Activated CD4-positive, alpha-beta memory T cell treated with anti-CD3 and anti-CD28 coated beads, Interleukin-2, amount 10 ng/mL, durations not matched to agents 7 days and 5 days (primary cell): ENCODE data around the gene NR1D2. TPM values are rescaled to one million over a fixed set of nuclear protein-coding genes. Genes with fewer than 3 reads are reported as not detected.
"Not testable (repeated sequence)": the region's sequence is repeated elsewhere in the genome, so short reads cannot be mapped to it uniquely, and the experiment has no call there.

Experiments
- CTCF ChIA-PET: fragments of 350-600 bp; sonication (Branson Sonifier 250); formaldehyde crosslinking; loops from one replicate; lab custom pipeline; 2021; ENCODE audit warnings: antibody characterized with exemption, inconsistent platforms; lab: Charles Lee
- POLR2A ChIA-PET: fragments of 350-600 bp; sonication (Branson Sonifier 250); formaldehyde crosslinking; loops from one replicate; lab custom pipeline; 2021; ENCODE audit warnings: antibody characterized with exemption; lab: Charles Lee
- DNase-seq: peaks from one replicate; pipeline ENCODE4 v3.0.0-alpha.2; 2020
- H3K27ac Mint-ChIP-seq: one replicate; pipeline ENCODE4 v1.8.0; 2021; ENCODE audit warnings: mild to moderate bottlenecking, mixed read lengths
- H3K27me3 Mint-ChIP-seq: one replicate; pipeline ENCODE4 v1.8.0; 2021; ENCODE audit warnings: mixed read lengths
- H3K36me3 Mint-ChIP-seq: one replicate; pipeline ENCODE4 v1.8.0; 2021; ENCODE audit warnings: low read depth, mixed read lengths
- H3K4me1 Mint-ChIP-seq: one replicate; pipeline ENCODE4 v1.8.0; 2021; ENCODE audit warnings: mixed read lengths
- H3K4me3 Mint-ChIP-seq: one replicate; pipeline ENCODE4 v1.8.0; 2021; ENCODE audit warnings: mild to moderate bottlenecking, mixed read lengths
- H3K9me3 Mint-ChIP-seq: one replicate; pipeline ENCODE4 v1.8.0; 2021; ENCODE audit warnings: mixed read lengths
- total RNA-seq, 2 experiments: library from RNA; stranded (reverse); gene quantifications; one replicate each; pipeline ENCODE4 v1.2.3, GENCODE V29; 2021

NR1D2 gene
- total RNA-seq, 2 experiments from 2014 or later = 6.2 to 8.2 TPM

DNA sequence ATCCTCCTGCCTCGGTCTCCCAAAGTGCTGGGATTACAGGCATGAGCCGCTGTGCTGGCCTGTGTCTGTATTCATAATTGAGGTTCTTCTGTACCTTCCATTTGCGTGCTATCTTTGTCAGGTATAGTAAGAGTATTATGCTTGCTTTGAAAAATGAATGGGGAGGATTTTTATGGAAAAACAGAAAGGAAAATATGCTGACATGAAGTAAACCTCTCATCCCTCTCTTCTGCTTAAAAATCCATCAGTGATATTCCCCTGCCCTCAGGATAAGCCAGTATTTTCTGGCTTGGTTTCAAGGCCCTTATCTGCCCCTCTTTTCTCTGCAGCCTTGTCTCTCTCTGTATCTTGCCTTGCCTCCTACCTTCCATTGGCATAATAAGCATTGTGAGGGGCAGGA, 80.7 kb downstream of the NR1D2 start:
- no peak overlapping the region for H3K4me3 Mint-ChIP-seq
- no peaks in the 10 kb centered on the region for H3K36me3 Mint-ChIP-seq
- ChIA-PET POLR2A (no interaction called here), CTCF (no interaction called here)
- peaks cover 3% of the 10 kb centered on the region for H3K27me3 Mint-ChIP-seq
- H3K9me3 Mint-ChIP-seq = no peaks in the 10 kb centered on the region
- DNase-seq = no peak
- H3K27ac Mint-ChIP-seq = no peak overlapping the region
- H3K4me1 Mint-ChIP-seq = no peaks in the 10 kb centered on the region

DNA sequence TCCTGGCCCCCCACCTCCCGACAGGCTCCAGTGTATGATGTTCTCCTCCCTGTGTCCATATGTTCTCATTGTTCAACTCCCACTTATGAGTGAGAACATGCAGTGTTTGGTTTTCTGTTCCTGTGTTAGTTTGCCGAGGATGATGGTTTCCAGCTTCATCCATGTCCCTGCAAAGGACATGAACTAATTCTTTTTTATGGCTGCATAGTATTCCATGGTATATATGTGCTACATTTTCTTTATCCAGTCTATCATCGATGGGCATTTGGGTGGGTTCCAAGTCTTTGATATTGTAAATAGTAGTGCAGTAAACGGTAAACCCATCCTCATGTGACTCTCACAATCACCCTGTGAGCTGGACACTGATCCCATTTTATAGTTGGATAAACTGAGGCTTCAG, 81.6 kb downstream of the NR1D2 start:
- CTCF ChIA-PET, H3K9me3 Mint-ChIP-seq, H3K27me3 Mint-ChIP-seq: not testable (repeated sequence)

DNA sequence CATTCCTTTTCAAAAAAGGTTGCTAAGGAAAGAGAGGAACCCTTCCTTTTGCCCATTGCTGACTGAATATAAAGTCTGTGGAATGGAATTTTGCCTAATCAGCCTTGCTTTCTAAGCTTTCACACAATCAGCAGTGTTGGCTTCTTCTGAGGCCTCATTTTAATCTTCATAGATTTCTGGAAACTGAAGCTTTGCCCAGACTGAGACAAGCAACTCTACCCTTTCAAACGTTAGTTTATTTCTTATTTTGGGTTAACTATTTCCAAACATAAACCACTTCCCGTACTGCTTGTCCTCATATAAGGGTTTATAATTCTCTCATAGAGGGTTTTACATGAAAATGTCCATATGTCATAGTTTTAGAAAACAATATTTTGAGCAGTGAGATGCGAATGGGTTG, 82.9 kb downstream of the NR1D2 start:
- Mint-ChIP-seq H3K36me3 (no peaks in the 10 kb centered on the region), H3K4me1 (no peaks in the 10 kb centered on the region), H3K27ac (no peak overlapping the region), H3K9me3 (no peaks in the 10 kb centered on the region), H3K4me3 (no peak overlapping the region), H3K27me3 (peaks cover 3% of the 10 kb centered on the region)
- DNase-seq = no peak
- POLR2A ChIA-PET = no interaction called here
- CTCF ChIA-PET = no interaction called here

More for the DNA sequence above, 81.6 kb downstream of the NR1D2 start:
- H3K36me3 Mint-ChIP-seq, H3K4me3 Mint-ChIP-seq, POLR2A ChIA-PET, DNase-seq, H3K4me1 Mint-ChIP-seq, H3K27ac Mint-ChIP-seq: not testable (repeated sequence)

Other genes with a start within 250 kb of the NR1D2 start
- 10 to 100 TPM; 64.0 to 72.8 TPM for gene UBE2E1, start 139.3 kb upstream of the NR1D2 start, total RNA-seq
- 1 to 10 TPM; 3.0 to 3.1 TPM for gene NKIRAS1, start 28.3 kb upstream of the NR1D2 start, total RNA-seq
- 1,000 to 10,000 TPM; 1,398 to 1,426 TPM for gene RPL15, start 28.2 kb upstream of the NR1D2 start, total RNA-seq